Pancreas (tissue), 10 donors: ENCODE results near the gene TMEM62. TPM values are rescaled to one million over a fixed set of nuclear protein-coding genes. Genes with fewer than 3 reads are reported as not detected.

Experiments
- ATAC-seq, 4 donors: fragments of 200-7000 bp; cut with Tn5 transposase; one replicate each; pipeline versions ENCODE4 v1.8.0 to v1.9.1; 2020; ENCODE audit warnings: mild to moderate bottlenecking in 4 of 4, moderate library complexity in 4 of 4
- DNase-seq, 6 donors: peaks; one replicate each; pipeline ENCODE4 v3.0.0-alpha.2; 2020
- FAIRE-seq: peaks from 2 replicates; lab custom pipeline; 2012; peaks lifted over from hg19 to GRCh38; lab: Jason Lieb, UNC
- H3K27ac ChIP-seq, 4 donors: fragments of 200-600 bp; sonication (generic); 1 replicate in 3 of 4; 2 replicates in 1 of 4; pipeline versions ENCODE4 v1.5.0 to v1.8.0; 2020
- H3K27me3 ChIP-seq, 4 donors: fragments of 200-600 bp; one replicate each; pipeline ENCODE4 v1.8.0; 2021
- H3K36me3 ChIP-seq, 3 donors: fragments of 200-600 bp; sonication (generic) in 1 of 3; one replicate each; pipeline versions ENCODE4 v1.5.0 to v1.8.0; 2020 to 2021
- H3K4me1 ChIP-seq, 3 donors: fragments of 200-600 bp; one replicate each; pipeline ENCODE4 v1.8.0; 2021
- H3K4me3 ChIP-seq, 4 donors: fragments of 200-600 bp; sonication (generic) in 2 of 4; one replicate each; pipeline versions ENCODE4 v1.5.0 to v1.8.0; 2020 to 2021
- H3K9me3 ChIP-seq, 4 donors: fragments of 200-600 bp; one replicate each; pipeline ENCODE4 v1.8.0; 2021
- CTCF ChIP-seq, 4 donors: fragments of 200-600 bp; sonication (generic) in 3 of 4; IDR thresholded peaks; one replicate each; pipeline versions ENCODE4 v1.5.0 to v1.8.0; 2021; ENCODE audit warnings: antibody characterized with exemption in 4 of 4
- WGBS, 2 donors: extraction: QIAGEN DNeasy Blood & Tissue Kit; methylation state at CpG; one replicate each; pipeline ENCODE4 v1.1.7; 2013; 5-methylcytosine and 5-hydroxymethylcytosine counted together
- intact Hi-C, 3 donors: fragments of 100-400 bp; cut with DNase I; formaldehyde crosslinking; loops; one replicate each; pipeline versions ENCODE4 v1.11.1 to v1.14.2; 2022
- polyA plus RNA-seq, 2 donors: library from polyadenylated mRNA; stranded (reverse); fragments of 200-250 nt; gene quantifications; one replicate each; pipeline ENCODE4 v1.2.3, GENCODE V29; 2013
- total RNA-seq, 6 donors: library from RNA; stranded (reverse); fragmentation: NEBNext Ultra II Directional in 4 of 6; extraction: Animal tissue kit (Norgen Biotek cat#: 25700) in 4 of 6; gene quantifications; one replicate each; pipeline versions ENCODE4 v1.2.1 to v1.2.4, GENCODE V29; 2021 to 2023
- donor health status: healthy with polysubstance abuse.
- donor health status: DM: no; HTN: no; CAD: no; lungs with moderate emphysema.
- donor health status: DM: no; HTN: no; CAD: no.
- donor health status: control.
- donor health status: control.
- donor health status: Bipolar disorder and iron deficiency.
- donor health status: DM: yes; HTN: yes; CAD: no.
- donor health status: DM: no; HTN: no; CAD: no.
- donor health status: DM: no; HTN: no; CAD: no.
- donor health status: DM: yes; HTN: yes; CAD: no.

TMEM62 gene
- total and polyA plus RNA-seq, 8 donors = 8.1 to 16.8 (median 11.5) TPM

- Histone ChIP-seq H3K36me3 (peaks cover 0 to 14% (median 0%) of the 10 kb centered on the region in 3 donors), H3K4me1 (peaks cover 6 to 9% (median 6%) of the 10 kb centered on the region in 3 donors), H3K27ac (peak overlapping the region; percentile 74 to 84 (median 80)), H3K9me3 (no peaks in the 10 kb centered on the region), H3K27me3 (no peaks in the 10 kb centered on the region), H3K4me3 (peak overlapping the region; percentile 58 to 85 (median 78))
- FAIRE-seq = no peak
- intact Hi-C loops = no loop called here
- DNase-seq = no peak
- peak in 3 of 4 donors; percentile 4 to 15 (median 9) for ATAC-seq
- no peak for TF ChIP-seq CTCF (IDR thresholded peaks at IDR 0.05)
- WGBS, 2 donors = 4 to 5% methylated on average over 12 of the region's 12 CpGs
These were observed 810 bp downstream of the TMEM62 start for GRCh38 chr15:43134157-43134635.

GRCh38 chr15:43135351-43135750 lies 2.0 kb downstream of the TMEM62 start:
- no peak for TF ChIP-seq CTCF (IDR thresholded peaks at IDR 0.05)
- FAIRE-seq (no peak), ATAC-seq (no peak), DNase-seq (no peak)
- Histone ChIP-seq H3K4me3 (no peak overlapping the region), H3K36me3 (peaks cover 0 to 22% (median 1%) of the 10 kb centered on the region in 3 donors), H3K9me3 (no peaks in the 10 kb centered on the region), H3K4me1 (peaks cover 6 to 9% (median 6%) of the 10 kb centered on the region in 3 donors), H3K27me3 (no peaks in the 10 kb centered on the region), H3K27ac (no peak overlapping the region)
- 84 to 88% methylated on average over 3 of the region's 3 CpGs for WGBS, 2 donors
- intact Hi-C loops = no loop called here

GRCh38 chr15:43143203-43143941 lies 10.0 kb downstream of the TMEM62 start:
- ATAC-seq (no peak), FAIRE-seq (no peak), DNase-seq (no peak)
- TF ChIP-seq CTCF (IDR thresholded peaks at IDR 0.05) = no peak
- Histone ChIP-seq H3K36me3 (peaks cover 0 to 15% (median 10%) of the 10 kb centered on the region in 3 donors), H3K27ac (no peak overlapping the region), H3K4me3 (no peak overlapping the region), H3K4me1 (no peaks in the 10 kb centered on the region), H3K9me3 (no peaks in the 10 kb centered on the region), H3K27me3 (no peaks in the 10 kb centered on the region)
- WGBS, 2 donors = 83 to 91% methylated on average over 4 of the region's 4 CpGs
- intact Hi-C loops = no loop called here

- H3K4me3 ChIP-seq = no peak overlapping the region
- no peak for FAIRE-seq
- no peak overlapping the region for H3K27ac ChIP-seq
- H3K9me3 ChIP-seq = no peaks in the 10 kb centered on the region
- DNase-seq = no peak
- no peak for ATAC-seq
- peaks cover 0 to 16% (median 10%) of the 10 kb centered on the region in 3 donors for H3K36me3 ChIP-seq
- intact Hi-C loops = no loop called here
- H3K4me1 ChIP-seq = no peaks in the 10 kb centered on the region
- no peaks in the 10 kb centered on the region for H3K27me3 ChIP-seq
- TF ChIP-seq CTCF (IDR thresholded peaks at IDR 0.05) = no peak
These were observed 11.1 kb downstream of the TMEM62 start for GRCh38 chr15:43144512-43144911.

GRCh38 chr15:43146184-43146583 lies 12.8 kb downstream of the TMEM62 start:
- FAIRE-seq = no peak
- Histone ChIP-seq H3K36me3 (peaks cover 0 to 11% (median 8%) of the 10 kb centered on the region in 3 donors), H3K4me1 (no peaks in the 10 kb centered on the region), H3K27me3 (no peaks in the 10 kb centered on the region), H3K4me3 (no peak overlapping the region), H3K27ac (no peak overlapping the region), H3K9me3 (no peaks in the 10 kb centered on the region)
- ATAC-seq = no peak
- 85 to 90% methylated on average over 5 of the region's 5 CpGs for WGBS, 2 donors
- TF ChIP-seq CTCF (IDR thresholded peaks at IDR 0.05) = no peak
- DNase-seq = no peak
- intact Hi-C loops = no loop called here
